ENCODE measurements around the gene RIPK3.
A peak's percentile ranks its signal among the peaks of the same experiment; 100 is the strongest.

The RIPK3 gene

DNA sequence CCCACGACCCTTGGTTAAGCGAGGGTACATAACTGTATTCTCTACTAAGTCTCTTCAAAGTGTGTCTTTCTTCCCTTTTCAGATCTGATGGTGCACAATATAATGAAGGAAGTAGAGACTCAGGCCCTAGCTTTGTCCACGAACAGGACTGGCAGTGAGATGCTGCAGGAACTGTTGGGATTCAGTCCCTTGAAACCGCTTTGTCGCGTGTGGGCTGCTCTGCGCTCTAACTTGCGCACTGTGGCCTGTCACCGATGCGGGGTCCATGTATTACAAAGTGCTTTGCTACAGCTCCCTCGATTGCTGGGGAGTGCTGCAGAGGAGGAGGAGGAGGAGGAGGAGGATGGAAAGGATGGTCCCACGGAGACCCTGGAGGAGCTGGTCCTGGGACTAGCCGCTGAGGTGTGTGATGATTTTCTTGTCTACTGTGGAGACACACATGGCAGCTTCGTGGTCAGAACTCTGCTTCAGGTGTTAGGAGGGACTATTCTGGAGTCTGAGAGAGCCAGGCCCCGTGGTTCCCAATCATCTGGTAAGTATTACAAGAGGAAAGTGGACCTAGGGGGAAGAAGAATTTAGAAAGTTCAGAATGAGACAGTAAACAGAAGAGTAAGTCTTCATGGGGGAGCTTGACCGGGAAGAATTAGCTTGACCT, 39.3 kb downstream of the RIPK3 start:
- DNase-seq (ENCODE audit: low spot score), result no peak

GRCh38 chr14:24299255-24300191, 40.3 kb downstream of the RIPK3 start, which contains the start of the genes DHRS1 and NOP9:
DHRS1 (minus strand) TSS chr14:24299780; CDS start chr14:24299106, 674 bp downstream.
NOP9 (plus strand) TSS chr14:24299850; CDS start chr14:24299955, 105 bp downstream.
- DNase-seq (ENCODE audit: low spot score), result peak; percentile 80

DNA sequence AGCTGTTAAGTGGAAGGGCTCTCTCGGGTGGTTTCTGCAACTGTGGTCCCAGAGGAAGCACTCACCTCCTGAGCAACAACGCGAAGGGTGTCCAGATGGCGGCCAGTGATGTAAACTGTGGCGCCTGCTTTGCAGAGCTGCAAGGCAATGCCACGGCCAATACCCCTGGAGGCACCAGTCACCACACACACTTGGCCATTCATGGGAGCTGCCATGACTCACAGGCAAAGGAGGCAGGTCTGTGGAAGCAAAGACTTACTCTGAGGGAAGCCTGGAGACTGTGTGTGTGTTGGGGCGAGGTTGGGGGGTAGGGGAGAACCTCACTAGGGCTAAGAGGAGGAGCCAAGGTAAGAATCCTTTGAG, 40.9 kb downstream of the RIPK3 start:
- no peak for DNase-seq (ENCODE audit: low spot score)

GRCh38 chr14:24297190-24297964, 42.4 kb downstream of the RIPK3 start:
- DNase-seq (ENCODE audit: low spot score), result no peak

DNA sequence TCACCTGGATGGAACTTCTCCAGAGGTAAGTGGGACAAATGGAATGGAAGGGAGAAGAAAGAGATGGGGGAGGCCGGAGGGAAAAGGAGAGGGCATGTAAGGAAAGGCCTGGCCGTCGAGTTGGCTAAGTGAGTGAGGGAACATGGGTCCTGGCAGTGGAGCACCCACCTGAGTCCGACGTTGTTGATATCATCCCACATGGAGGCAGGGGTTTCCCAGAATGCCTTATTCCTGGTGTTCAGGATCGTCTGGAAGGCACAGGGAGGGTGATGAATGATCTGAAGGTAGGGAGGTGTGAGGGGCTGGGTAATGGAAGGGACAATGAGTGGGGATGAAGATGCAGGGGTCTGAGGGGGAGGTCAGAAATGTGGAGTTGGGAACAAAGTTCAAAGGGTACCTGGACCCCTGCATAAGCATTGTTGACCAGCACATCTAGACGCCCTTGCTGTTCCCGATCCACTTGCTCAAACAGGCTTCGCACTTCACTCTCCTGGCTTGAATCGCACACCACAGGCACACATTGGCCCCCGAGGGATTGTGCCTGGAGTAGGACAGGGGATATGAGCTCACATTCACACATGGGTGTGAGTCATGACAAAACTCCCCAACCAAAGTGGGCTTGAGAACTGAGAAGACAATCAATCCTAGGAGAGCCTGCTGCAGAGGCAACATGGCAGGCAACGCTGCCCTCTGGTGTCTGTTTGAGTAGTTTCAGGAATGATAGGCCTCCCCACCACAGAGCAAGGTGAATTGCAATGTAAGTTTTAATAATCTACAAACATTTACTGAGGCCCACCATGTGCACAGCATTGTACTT, 43.2 kb downstream of the RIPK3 start:
- peak; percentile 60 for DNase-seq (ENCODE audit: low spot score)

- no peak for DNase-seq (ENCODE audit: low spot score)
Measured at GRCh38 chr14:24293525-24293924, 46.3 kb downstream of the RIPK3 start.

- DNase-seq (ENCODE audit: low spot score), result no peak
Measured at GRCh38 chr14:24292118-24292807, 47.5 kb downstream of the RIPK3 start.

DNA sequence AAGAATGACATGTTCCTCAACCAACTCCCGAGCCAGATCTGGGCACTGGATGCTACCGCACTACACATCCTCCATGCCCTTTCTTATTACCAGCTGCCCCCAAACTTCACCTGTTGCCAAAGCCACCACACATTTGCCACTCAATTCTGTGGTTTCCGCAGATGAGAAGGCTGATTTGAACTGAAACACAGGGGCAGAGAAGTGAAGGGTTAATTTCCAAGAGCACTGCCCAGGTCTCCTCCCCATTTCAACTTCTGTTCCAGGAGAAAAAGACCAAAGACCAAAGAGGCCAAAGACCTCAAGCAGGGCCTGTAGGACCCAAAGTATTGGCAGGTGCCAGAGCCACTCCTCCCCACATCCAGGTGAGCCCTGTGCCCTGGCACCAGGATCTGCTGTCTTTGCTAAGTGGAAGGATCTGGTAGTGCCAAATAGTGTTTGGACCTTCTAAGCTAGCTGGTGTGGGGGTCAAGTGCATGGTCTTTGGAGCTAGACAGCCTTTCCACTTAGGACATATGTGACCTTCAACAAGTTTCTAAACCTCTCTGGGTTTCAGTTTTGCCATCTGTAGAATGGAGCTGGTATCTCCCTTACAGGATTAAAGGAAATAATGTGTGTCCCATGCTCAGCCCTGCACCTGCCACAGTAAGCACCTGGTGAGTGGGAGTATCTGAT, 48.2 kb downstream of the RIPK3 start:
- no peak for DNase-seq (ENCODE audit: low spot score)

DNA sequence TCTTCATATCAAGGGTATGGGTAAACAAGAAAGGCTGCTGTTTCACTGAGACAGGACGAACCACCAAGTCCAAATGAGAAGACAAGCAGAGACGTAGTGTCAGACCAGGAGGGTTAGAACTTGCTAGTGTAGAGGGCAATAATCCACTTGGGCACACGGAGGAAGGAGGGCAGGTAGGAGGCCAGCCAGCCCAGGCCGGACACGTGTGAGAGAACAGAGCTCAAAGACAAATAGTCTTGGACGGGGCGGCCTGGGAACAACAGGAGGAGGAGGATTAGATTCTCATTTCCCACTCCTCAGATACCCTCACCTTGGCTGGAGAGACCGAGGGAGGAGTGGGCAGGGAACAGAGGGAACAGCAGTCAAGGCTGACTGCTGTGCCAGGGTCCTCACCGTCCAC, 49.0 kb downstream of the RIPK3 start:
- no peak for DNase-seq (ENCODE audit: low spot score)

DNA sequence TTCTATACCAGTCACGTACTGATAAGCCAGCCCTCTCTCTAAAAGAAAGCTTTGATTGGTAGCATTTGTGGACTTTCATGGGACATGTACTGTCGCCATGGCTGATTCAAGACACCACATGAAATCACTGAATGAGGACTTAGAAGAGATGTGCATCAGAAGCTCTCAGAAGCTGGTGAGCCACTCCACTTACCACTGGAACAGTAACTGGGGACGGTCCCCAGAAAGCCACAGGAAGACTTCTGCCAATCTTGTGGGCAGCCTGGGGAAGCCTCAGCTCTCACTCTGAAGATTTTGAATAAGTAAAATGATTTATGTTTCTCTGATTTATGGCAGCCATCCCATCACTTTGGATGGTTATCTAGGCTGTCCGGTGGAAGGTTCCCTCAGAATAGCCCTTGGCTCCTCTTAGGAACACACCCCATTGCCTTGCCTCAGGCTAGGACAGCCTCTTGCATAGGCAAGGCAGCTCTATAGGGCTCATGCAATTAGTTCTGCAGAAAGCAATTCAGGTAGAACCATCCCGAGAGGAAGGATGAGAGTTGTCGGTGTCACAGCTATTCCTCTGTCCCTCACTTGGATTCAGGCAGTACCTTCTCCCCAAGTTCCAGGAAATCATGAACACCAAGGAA, 50.0 kb downstream of the RIPK3 start:
- no peak for DNase-seq (ENCODE audit: low spot score)

- DNase-seq (ENCODE audit: low spot score), result no peak
Measured at GRCh38 chr14:24286996-24287395, 52.8 kb downstream of the RIPK3 start.

All from globus pallidus (tissue), 1 donor.